GM21390 (cell line): Measurements from ENCODE around the gene NT5C3A.
A peak's percentile ranks its signal among the peaks of the same experiment; 100 is the strongest.
"Not testable (repeated sequence)": the region's sequence is repeated elsewhere in the genome, so short reads cannot be mapped to it uniquely, and the experiment has no call there.

Experiments
- ATAC-seq: cut with Tn5 transposase; IDR thresholded peaks from one replicate; pipeline ENCODE4 v1.9.1; 2021; ENCODE audit not compliant: unreplicated experiment

NT5C3A gene

GRCh38 chr7:33062023-33062781 is at the start of gene NT5C3A:
Gene NT5C3A, minus strand, starts transcription at chr7:33062776. Its CDS starts 71 bp downstream, at chr7:33062705.
- ATAC-seq, result peak; percentile 37

GRCh38 chr7:33111614-33112013 is 49.0 kb upstream of the NT5C3A start:
- ATAC-seq, result no peak

DNA sequence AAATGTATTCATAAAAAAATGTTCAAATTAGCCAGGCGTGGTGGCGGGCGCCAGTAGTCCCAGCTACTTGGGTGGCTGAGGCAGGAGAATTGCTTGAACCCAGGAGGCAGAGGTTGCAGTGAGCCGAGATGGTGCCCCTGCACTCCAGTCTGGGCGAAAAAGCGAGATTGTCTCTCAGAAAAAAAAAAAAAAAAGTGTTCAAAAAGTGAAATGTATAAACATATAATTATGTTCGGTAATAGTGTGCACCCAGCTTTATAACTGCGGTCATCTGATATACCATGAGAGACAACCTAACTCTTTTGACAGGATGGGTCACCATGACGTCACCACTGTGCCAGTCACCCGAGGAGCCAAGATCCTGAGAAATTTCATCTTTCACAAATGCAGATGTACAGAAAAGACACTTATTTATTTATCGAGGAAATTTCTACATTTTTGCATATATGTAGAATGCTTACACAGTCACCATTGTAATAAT is 47.2 kb upstream of the NT5C3A start:
- ATAC-seq, result no peak

DNA sequence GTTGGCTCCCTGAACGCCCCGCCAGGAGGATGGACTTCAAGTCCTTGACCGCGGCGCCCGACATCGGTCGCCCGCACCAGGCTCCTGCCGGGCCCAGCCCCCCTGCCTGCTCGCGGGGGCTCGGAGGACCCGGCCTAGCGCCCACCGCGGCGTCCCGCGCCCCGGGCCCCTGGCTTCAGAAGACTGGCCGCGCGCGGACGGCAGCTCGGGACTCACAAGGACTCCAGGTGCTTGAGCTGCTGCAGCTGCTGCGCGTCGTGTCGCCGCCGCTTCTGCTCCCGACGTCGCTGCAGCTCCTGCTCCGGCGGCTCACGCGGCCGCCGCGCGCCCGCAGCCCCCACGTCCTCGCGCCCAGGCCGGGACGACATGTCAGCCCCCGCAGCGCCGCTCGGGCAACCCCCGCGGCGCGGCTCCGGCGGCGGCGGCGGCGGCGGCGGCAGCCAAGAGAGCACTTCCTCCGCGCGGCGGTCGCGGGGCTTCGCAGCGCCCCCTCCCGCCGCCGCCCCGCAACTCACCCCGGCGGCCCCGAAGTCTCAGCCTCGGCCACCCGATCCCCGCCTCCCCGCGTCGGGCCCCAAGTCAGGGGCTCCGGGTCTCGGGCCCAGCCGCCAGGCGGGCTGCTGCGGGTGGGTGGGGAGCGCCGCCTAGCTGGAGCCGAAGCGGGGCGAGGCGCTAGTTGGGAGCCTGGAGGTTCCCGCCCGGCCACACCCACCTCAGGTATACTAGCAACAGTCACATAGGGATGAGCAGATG is 46.6 kb upstream of the NT5C3A start, which contains the start of gene RP9:
RP9 (minus strand) TSS at position 400 of the 753 bp plus-strand sequence; CDS start at position 368, 32 bp downstream.
- peak; percentile 91 for ATAC-seq

- peak; percentile 11 for ATAC-seq
Measured at GRCh38 chr7:33108554-33109004, 46.0 kb upstream of the NT5C3A start.

DNA sequence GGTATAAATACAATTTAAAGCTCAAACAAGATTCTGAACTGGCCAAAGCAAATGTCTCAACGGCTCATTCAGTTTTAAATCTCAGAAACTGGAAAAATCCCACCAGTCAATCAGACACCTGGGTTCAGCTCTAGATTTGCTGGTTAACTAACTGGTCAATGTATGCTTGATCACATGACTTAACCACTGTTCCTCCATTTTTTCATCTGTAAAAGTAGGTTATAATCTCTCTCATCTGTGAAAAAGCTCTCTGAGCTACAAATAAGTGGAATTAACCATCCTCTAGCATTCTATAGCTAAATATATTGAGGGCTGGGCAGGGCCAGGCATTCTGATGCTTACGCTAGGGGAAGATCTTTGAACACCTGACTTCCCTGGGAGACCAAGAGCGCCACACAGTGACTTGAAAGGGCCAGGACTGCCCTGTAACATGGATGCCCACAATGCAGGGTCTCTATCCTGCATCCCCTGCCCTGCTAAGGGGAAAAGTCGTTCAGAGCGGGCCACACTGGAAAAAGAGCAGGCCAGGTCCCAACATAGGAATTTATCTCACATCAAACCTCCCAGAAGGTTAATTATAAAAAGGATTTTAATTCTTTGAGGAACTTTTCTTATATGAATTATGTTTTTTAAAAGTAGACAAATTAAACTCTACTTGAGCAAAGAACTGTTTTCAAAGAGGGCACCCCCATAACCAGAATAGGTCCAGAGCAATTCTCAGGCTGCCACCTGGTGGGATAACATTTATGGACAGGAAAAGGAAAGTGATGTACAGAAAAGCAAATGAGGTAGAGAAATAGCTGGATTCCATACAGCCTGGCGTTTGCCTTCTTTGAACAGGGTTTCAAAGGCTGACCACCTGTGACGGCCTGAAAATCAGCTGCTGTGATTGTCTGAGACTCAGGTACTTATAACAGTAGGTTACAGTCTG is 44.8 kb upstream of the NT5C3A start:
- ATAC-seq, result peak; percentile 32

DNA sequence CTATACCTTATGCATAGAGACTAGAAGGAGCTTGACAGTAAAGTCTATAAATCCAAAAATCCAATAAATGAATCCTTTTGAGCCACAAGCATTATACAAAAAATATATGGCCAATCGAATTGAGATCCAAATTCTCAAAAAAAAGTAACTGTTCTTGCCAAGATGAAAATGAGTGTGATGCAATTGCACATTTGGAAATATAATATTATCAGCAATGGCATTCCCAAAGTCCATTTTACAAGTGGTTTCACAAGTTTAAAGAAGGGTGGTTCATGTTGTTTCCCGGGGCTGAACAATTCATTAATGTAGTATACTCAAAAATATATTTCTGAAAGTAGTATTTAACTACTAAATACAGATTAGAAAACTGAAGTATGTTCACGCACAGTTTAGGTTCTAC is 39.3 kb upstream of the NT5C3A start:
- ATAC-seq, result no peak

DNA sequence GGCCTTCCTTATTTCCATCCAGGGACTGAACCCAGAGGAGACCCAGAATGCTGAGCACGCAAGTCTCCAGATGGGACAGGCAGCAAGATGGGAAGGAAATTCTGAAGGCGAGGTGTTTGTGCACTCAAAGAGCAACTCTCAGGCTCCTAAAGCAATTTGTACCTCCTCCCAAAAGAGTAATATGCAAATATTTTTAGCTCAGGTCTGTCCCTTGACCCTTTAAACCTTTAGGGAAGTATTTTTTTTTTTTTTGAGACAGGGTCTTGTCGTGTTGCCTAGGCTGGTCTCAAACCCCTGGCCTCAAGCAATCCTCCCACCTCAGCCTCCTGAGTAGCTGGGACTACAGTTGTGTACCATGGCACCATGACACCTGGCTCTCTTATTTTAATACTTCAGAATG is 38.2 kb upstream of the NT5C3A start:
- no peak for ATAC-seq

DNA sequence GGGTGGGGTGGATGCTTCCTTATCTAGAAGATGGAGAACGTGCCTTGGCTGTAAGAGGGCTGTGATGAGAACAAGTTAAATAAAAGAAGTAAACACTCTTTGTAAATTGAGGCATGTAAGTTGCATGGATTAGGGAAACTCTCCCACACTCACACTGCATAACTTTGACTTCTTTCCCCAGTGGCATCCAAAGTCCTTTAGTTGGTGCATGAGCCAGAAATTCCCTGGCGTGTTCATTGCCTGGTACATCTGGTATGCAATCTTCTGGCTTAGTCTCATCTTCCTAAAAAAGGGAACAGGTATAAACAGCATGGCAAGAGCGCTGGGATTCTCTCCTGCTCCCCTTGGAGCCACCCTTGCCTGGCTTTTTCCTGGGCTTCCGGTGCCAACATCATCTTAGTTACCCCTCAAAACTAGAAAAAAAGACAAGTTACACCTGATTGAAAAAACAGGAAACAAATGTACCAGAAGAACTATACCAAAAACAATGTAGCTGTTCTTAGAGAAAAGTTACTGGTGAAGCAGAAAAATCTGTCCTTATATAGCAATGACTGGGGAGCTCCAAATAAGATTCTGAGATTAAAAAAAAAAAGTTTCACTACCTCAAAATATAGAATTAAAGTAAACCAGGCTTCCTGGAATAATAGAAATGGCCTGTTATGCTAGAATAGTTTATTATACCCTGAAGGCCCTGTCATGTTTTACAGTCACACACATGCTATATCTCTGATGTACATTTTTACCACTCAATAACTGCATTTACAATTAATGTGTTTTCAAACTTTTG is 36.8 kb upstream of the NT5C3A start:
- no peak for ATAC-seq

GRCh38 chr7:33094745-33095275 is 32.2 kb upstream of the NT5C3A start:
- not testable (repeated sequence) for ATAC-seq

DNA sequence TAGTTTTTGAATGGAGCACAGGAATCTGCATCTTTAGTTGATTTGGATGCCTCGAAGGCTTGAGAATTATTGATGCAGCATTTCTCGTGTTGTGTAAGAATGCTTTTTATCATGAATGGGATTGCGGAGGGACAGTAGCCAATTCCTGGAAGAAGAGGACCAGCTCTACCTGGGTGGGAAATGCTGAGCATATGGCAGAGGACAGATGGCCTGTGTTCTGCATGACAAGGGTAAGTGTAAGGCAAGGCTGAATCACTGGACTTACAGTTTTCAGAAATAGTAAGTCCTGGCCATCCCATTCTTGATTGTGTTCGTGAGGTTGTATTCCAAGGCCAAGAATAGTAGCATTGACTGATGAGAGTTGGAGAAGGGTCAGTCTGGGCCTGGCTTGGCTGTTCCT is 30.7 kb upstream of the NT5C3A start:
- ATAC-seq, result no peak

GRCh38 chr7:33091641-33092191 is 29.1 kb upstream of the NT5C3A start:
- ATAC-seq, result no peak

- no peak for ATAC-seq
Measured at GRCh38 chr7:33091111-33091531, 28.5 kb upstream of the NT5C3A start.

DNA sequence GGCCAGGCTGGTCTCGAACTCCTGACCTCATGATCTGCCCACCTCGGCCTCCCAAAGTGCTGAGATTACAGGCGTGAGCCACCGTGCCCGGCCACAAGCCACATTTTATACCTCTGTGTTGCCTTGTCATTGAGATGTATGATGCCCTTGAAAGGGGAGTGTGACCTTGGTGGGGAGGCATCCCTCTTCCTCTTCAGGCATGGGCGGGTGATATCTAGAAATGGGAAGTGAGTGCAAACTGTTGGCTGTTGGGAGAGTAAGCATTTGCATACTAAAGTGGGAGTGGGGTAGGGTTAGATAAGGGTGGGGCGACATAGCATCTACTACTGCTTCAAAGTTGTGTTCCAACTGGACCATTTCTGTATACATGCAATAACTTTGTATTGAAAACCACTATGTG is 26.6 kb upstream of the NT5C3A start:
- no peak for ATAC-seq

DNA sequence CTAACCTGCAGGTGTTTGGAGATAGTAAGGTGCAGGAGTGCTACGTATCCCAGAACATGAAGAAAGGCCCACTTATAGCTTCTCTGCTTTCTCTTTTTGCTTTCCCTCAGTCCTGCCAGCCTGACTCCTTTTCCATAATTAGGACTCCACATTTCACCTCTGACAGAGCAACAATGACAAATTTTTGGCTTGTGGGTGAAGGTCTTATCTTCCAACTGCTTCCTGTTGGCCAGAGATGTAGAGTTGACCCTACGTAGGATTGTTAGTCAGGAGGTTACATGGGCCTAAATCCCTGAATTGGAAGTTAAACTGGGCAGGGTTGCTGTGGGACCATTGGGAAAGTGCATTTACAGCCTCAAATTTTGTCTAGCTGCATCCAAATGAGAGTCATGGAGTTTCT is 25.3 kb upstream of the NT5C3A start:
- no peak for ATAC-seq

GRCh38 chr7:33087356-33087755 is 24.8 kb upstream of the NT5C3A start:
- ATAC-seq, result no peak

DNA sequence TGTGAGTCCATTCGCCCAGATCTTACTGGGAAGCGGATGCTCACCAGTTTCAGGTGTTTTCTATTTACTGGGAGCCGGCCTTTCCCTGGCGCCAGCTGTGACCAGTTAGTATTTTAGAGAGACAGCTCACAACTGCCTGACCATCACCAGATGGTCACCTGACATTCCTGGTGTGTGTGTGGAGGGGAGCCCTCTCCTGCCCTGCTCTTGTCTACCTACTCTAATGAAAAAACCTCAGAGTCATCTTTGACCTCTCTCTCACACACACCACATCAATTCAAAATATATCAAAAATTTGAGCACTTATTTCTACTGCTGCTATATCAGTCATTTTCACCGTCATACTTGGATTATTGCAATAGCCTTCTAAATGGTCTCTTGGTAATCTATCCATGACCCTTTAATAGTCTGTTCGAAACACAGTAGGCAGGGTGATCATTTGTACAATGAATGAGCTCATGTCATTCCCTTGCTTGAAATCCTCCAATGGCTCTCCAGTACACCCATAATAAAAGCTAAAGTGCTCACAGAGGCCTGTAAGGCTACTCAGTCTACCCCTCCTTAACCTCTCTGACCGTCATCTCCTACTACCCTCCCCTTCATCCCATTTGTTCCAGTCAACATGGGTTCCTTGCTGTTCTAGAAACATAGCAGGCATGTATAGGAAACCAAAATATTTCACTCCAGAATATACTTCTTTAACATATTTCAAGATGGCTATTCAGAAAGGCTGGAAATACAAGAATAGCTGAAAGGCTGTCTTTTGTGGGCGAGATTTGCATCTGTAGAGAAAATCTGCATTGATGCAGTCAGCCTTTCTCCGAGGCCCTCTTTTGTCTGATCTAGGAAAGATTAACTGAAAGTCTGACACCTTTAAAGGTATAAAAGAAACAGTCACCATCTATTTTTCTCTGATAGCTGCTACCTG is 17.5 kb upstream of the NT5C3A start:
- no peak for ATAC-seq

DNA sequence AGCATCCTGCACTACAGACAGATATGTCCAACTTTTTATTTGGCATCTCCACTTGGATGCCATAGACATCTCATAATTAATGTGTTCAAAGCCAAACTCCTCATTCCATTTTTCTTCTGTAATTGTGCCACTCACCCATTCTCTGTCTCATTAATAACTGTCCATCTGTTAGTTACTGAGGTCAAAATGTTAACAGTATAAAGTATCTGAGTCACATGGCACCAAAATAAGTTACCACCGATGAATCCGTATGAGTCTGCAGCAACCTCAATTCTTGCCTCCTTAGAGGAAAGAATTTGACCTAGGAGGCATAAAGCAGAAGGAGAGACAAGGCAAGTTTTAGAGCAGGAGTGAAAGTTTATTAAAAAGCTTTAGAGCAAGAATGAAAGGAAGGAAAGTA is 16.5 kb upstream of the NT5C3A start:
- no peak for ATAC-seq
